H9 (cell line): ENCODE measurements around the gene CELF4. TPM values are rescaled to one million over a fixed set of nuclear protein-coding genes. Genes with fewer than 3 reads are reported as not detected.

ENCODE experiments used
- DNase-seq: peaks from one replicate; pipeline ENCODE4 v3.0.0-alpha.2; 2017
- H2AFZ ChIP-seq: one replicate; pipeline ENCODE4 v1.6.1; 2013; ENCODE audit warnings: mild to moderate bottlenecking, low read length, control low read depth, moderate library complexity
- H2AK5ac ChIP-seq: 2 replicates; pipeline ENCODE4 v1.6.1; 2013; ENCODE audit warnings: low read length, control low read depth, mixed read lengths; ENCODE audit not compliant: insufficient read length
- H2BK120ac ChIP-seq: one replicate; pipeline ENCODE4 v1.6.1; 2013; ENCODE audit warnings: low read depth, mild to moderate bottlenecking, low read length, control low read depth, inconsistent platforms; ENCODE audit not compliant: poor library complexity, severe bottlenecking
- H2BK12ac ChIP-seq: 2 replicates; pipeline ENCODE4 v1.6.1; 2013; ENCODE audit warnings: low read length, control low read depth, mixed read lengths, low read depth; ENCODE audit not compliant: insufficient read length
- H2BK15ac ChIP-seq: 2 replicates; pipeline ENCODE4 v1.6.1; 2013; ENCODE audit warnings: low read depth, low read length, control low read depth
- H2BK20ac ChIP-seq: one replicate; pipeline ENCODE4 v1.6.1; 2013; ENCODE audit warnings: low read depth, mild to moderate bottlenecking, low read length, control low read depth, inconsistent platforms; ENCODE audit not compliant: poor library complexity, severe bottlenecking
- H2BK5ac ChIP-seq: 2 replicates; pipeline ENCODE4 v1.6.1; 2013; ENCODE audit warnings: low read length, control low read depth, mixed read lengths; ENCODE audit not compliant: insufficient read length
- H3K14ac ChIP-seq: 2 replicates; pipeline ENCODE4 v1.6.1; 2013; ENCODE audit warnings: low read length, control low read depth; ENCODE audit not compliant: insufficient read depth
- H3K18ac ChIP-seq: 2 replicates; pipeline ENCODE4 v1.6.1; 2013; ENCODE audit warnings: low read depth, mild to moderate bottlenecking, mixed read lengths, low read length, control low read depth; ENCODE audit not compliant: insufficient read length
- H3K23ac ChIP-seq: 2 replicates; pipeline ENCODE4 v1.6.1; 2013; ENCODE audit warnings: low read length, control low read depth, mixed read lengths, low read depth; ENCODE audit not compliant: insufficient read length
- H3K23me2 ChIP-seq: 2 replicates; pipeline ENCODE4 v1.6.1; 2013; ENCODE audit warnings: low read depth, mild to moderate bottlenecking, mixed read lengths, low read length, control low read depth; ENCODE audit not compliant: insufficient read length, poor library complexity, severe bottlenecking
- H3K27ac ChIP-seq: 2 replicates; pipeline ENCODE4 v1.5.1; 2013; ENCODE audit warnings: low read length, control low read depth, mixed read lengths, low read depth; ENCODE audit not compliant: insufficient read length
- H3K27me3 ChIP-seq: 2 replicates; pipeline ENCODE4 v1.6.1; 2013; ENCODE audit warnings: low read length, control low read depth, inconsistent platforms; ENCODE audit not compliant: insufficient read depth
- H3K4ac ChIP-seq: 2 replicates; pipeline ENCODE4 v1.6.1; 2013; ENCODE audit warnings: low read depth, mild to moderate bottlenecking, control low read depth, inconsistent platforms, low read length, moderate library complexity
- H3K4me1 ChIP-seq: 2 replicates; pipeline ENCODE4 v1.6.1; 2013; ENCODE audit warnings: low read length, control low read depth, inconsistent platforms; ENCODE audit not compliant: insufficient read depth
- H3K4me2 ChIP-seq: 2 replicates; pipeline ENCODE4 v1.6.1; 2013; ENCODE audit warnings: low read length, control low read depth, mixed read lengths; ENCODE audit not compliant: insufficient read length, insufficient read depth
- H3K56ac ChIP-seq: 2 replicates; pipeline ENCODE4 v1.6.1; 2013; ENCODE audit warnings: low read depth, mild to moderate bottlenecking, mixed read lengths, low read length, control low read depth; ENCODE audit not compliant: insufficient read length
- H3K79me1 ChIP-seq: 2 replicates; pipeline ENCODE4 v1.6.1; 2013; ENCODE audit warnings: low read depth, mild to moderate bottlenecking, moderate library complexity, low read length, control low read depth, inconsistent platforms; ENCODE audit not compliant: insufficient read depth, poor library complexity, severe bottlenecking
- H3K79me2 ChIP-seq: 2 replicates; pipeline ENCODE4 v1.6.1; 2013; ENCODE audit warnings: low read length, control low read depth, inconsistent platforms; ENCODE audit not compliant: insufficient read depth
- H3K9ac ChIP-seq: 2 replicates; pipeline ENCODE4 v1.6.1; 2013; ENCODE audit warnings: low read length, control low read depth, mixed read lengths; ENCODE audit not compliant: insufficient read length; ENCODE audit errors: extremely low read depth
- H3K9me3 ChIP-seq: one replicate; pipeline ENCODE4 v1.6.1; 2013; ENCODE audit warnings: low read depth, low read length, inconsistent platforms; ENCODE audit not compliant: control insufficient read depth
- H3T11ph ChIP-seq: one replicate; pipeline ENCODE4 v1.6.1; 2013; ENCODE audit warnings: mild to moderate bottlenecking, low read length, control low read depth, inconsistent platforms
- H4K20me1 ChIP-seq: one replicate; pipeline ENCODE4 v1.6.1; 2013; ENCODE audit not compliant: control insufficient read depth, insufficient read length, insufficient read depth
- H4K5ac ChIP-seq: 2 replicates; pipeline ENCODE4 v1.6.1; 2013; ENCODE audit warnings: low read depth, mild to moderate bottlenecking, mixed read lengths, low read length, control low read depth; ENCODE audit not compliant: insufficient read length
- H4K8ac ChIP-seq: replicated peaks from 2 replicates; pipeline ENCODE4 v1.6.1; 2013; ENCODE audit warnings: low read length, control low read depth, mixed read lengths, low read depth; ENCODE audit not compliant: insufficient read length
- H4K91ac ChIP-seq: 2 replicates; pipeline ENCODE4 v1.6.1; 2013; ENCODE audit warnings: low read depth, mild to moderate bottlenecking, moderate library complexity, mixed read lengths, low read length, control low read depth; ENCODE audit not compliant: insufficient read length
- H3K27ac Mint-ChIP-seq, 3 experiments: 2 replicates in 2 of 3; 3 replicates in 1 of 3; pipeline ENCODE4 v1.8.0; 2020 to 2021; ENCODE audit warnings: mixed read lengths in 3 of 3, mild to moderate bottlenecking in 1 of 3, moderate library complexity in 1 of 3
- H3K27me3 Mint-ChIP-seq: 2 replicates; pipeline ENCODE4 v1.8.0; 2021; ENCODE audit warnings: low read depth, mild to moderate bottlenecking, moderate library complexity, mixed read lengths
- H3K36me3 Mint-ChIP-seq, 3 experiments: 2 replicates in 2 of 3; 3 replicates in 1 of 3; pipeline ENCODE4 v1.8.0; 2020 to 2021; ENCODE audit warnings: low read depth in 3 of 3, mixed read lengths in 3 of 3; ENCODE audit not compliant: insufficient read depth in 1 of 3
- H3K4me1 Mint-ChIP-seq, 2 experiments: 2 replicates each; pipeline ENCODE4 v1.8.0; 2020; ENCODE audit warnings: mixed read lengths in 2 of 2
- H3K4me3 Mint-ChIP-seq, 2 experiments: 2 replicates in 1 of 2; 3 replicates in 1 of 2; pipeline ENCODE4 v1.8.0; 2020 to 2021; ENCODE audit warnings: mild to moderate bottlenecking in 2 of 2, mixed read lengths in 2 of 2, moderate library complexity in 1 of 2
- H3K9me3 Mint-ChIP-seq, 2 experiments: 2 replicates in 1 of 2; 3 replicates in 1 of 2; pipeline ENCODE4 v1.8.0; 2020; ENCODE audit warnings: mild to moderate bottlenecking in 2 of 2, mixed read lengths in 2 of 2, moderate library complexity in 1 of 2
- CTCF ChIP-seq: fragments of 200-600 bp; sonication (generic); conservative IDR thresholded peaks from 3 replicates; pipeline ENCODE4 v1.8.0; 2021; ENCODE audit warnings: antibody characterized with exemption, mild to moderate bottlenecking
- WGBS: extraction: QIAGEN DNeasy Blood & Tissue Kit; methylation state at CpG from one replicate; pipeline ENCODE4 v1.1.7; 2013; ENCODE audit warnings: missing lambda C conversion rate, low lambda C conversion rate, mixed read lengths; ENCODE audit not compliant: insufficient read length; ENCODE audit errors: extremely low coverage; 5-methylcytosine and 5-hydroxymethylcytosine counted together
- total RNA-seq: library from RNA; stranded (reverse); gene quantifications from 2 replicates; pipeline ENCODE4 v1.2.1, GENCODE V29; 2021

CELF4 gene
- total RNA-seq, 1 experiment from 2014 or later, result 1.1 TPM

GRCh38 chr18:37537868-37538525 is 27.6 kb downstream of the CELF4 start:
- Histone ChIP-seq H3K79me2 (no peaks in the 10 kb centered on the region), H3K23me2 (peaks cover 4% of the 10 kb centered on the region), H3K27ac (no peak overlapping the region), H2BK120ac (no peak overlapping the region), H3K27me3 (no peaks in the 10 kb centered on the region; the same call in 1 of the 2 replicates), H3T11ph (peak overlapping the region; percentile 20), H3K56ac (no peak overlapping the region), H4K20me1 (no peaks in the 10 kb centered on the region), H3K4me2 (peak overlapping the region; percentile 69), H3K4ac (no peak overlapping the region), H4K91ac (peak overlapping the region; percentile 25), H4K5ac (peak overlapping the region; percentile 53), H2BK15ac (no peak overlapping the region), H3K23ac (no peak overlapping the region), H4K8ac (no peak overlapping the region), H3K9me3 (no peaks in the 10 kb centered on the region), H3K18ac (peak overlapping the region; percentile 9), H2AFZ (no peak overlapping the region), H3K4me1 (peaks cover 3% of the 10 kb centered on the region; the same call in 1 of the 2 replicates), H2BK20ac (no peak overlapping the region), H2AK5ac (no peak overlapping the region), H3K79me1 (no peaks in the 10 kb centered on the region), H3K9ac (no peak overlapping the region), H2BK12ac (no peak overlapping the region), H3K14ac (peak overlapping the region; percentile 63), H2BK5ac (no peak overlapping the region)
- TF ChIP-seq CTCF, result peak; percentile 89
- no CpG with 5 or more reads among the region's 23 CpGs for WGBS
- Mint-ChIP-seq H3K27ac (peak overlapping the region in 2 of 3 experiments; percentile 22 to 91; a peak in 1 of 7 replicates), H3K27me3 (peaks cover 51% of the 10 kb centered on the region), H3K36me3 (no peaks in the 10 kb centered on the region), H3K4me1 (peaks cover 33 to 55% of the 10 kb centered on the region in 2 experiments), H3K9me3 (no peaks in the 10 kb centered on the region), H3K4me3 (peak overlapping the region in 1 of 2 experiments; percentile 73; a peak in 3 of 5 replicates)
- peak; percentile 89 for DNase-seq
